Mammary epithelial cell (primary cell): Measurements from ENCODE around the gene PAM.

ENCODE experiments used
- CTCF ChIP-seq, 2 donors: IDR thresholded peaks in 1 of 2; conservative IDR thresholded peaks in 1 of 2; 2 replicates each; pipeline ENCODE4 v1.5.1; 2011 to 2012; ENCODE audit warnings: inconsistent platforms in 2 of 2, low read length in 2 of 2, mild to moderate bottlenecking in 2 of 2, control low read depth in 1 of 2, low read depth in 1 of 2; ENCODE audit not compliant: insufficient read depth in 1 of 2; ENCODE audit errors: extremely low read depth in 1 of 2
- EZH2 ChIP-seq: IDR thresholded peaks from 2 replicates; pipeline ENCODE4 v1.6.1; 2012; ENCODE audit warnings: low read length, inconsistent platforms, borderline replicate concordance

GRCh38 chr5:102794047-102794446, 38.9 kb downstream of the PAM start:
- no peak for TF ChIP-seq CTCF (conservative IDR thresholded peaks at IDR 0.05 in 1 of 2, IDR thresholded peaks at IDR 0.05 in 1 of 2; ENCODE audit: extremely low read depth in 1 of 2, insufficient read depth in 1 of 2, low read depth in 1 of 2, low read length in 2 of 2)
- no peak for TF ChIP-seq EZH2
